AG09309 (cell line): ENCODE measurements around the gene FBXO4.
A peak's percentile ranks its signal among the peaks of the same experiment; 100 is the strongest.

Source experiments
- DNase-seq: peaks from one replicate; pipeline ENCODE4 v3.0.0-alpha.2; 2010; ENCODE audit warnings: low read depth
- H3K4me3 ChIP-seq: 2 replicates; pipeline ENCODE4 v1.5.1; 2011; ENCODE audit warnings: mild to moderate bottlenecking, low read depth, low read length, moderate library complexity; ENCODE audit not compliant: control insufficient read depth
- TF ChIP-seq, protein P1 (sequence below): IDR thresholded peaks from 2 replicates; pipeline ENCODE4 v1.5.1; 2011; ENCODE audit warnings: mild to moderate bottlenecking, low read depth, low read length, inconsistent platforms; ENCODE audit not compliant: insufficient read depth, control insufficient read depth; ENCODE audit errors: missing control alignments

FBXO4 gene

DNA sequence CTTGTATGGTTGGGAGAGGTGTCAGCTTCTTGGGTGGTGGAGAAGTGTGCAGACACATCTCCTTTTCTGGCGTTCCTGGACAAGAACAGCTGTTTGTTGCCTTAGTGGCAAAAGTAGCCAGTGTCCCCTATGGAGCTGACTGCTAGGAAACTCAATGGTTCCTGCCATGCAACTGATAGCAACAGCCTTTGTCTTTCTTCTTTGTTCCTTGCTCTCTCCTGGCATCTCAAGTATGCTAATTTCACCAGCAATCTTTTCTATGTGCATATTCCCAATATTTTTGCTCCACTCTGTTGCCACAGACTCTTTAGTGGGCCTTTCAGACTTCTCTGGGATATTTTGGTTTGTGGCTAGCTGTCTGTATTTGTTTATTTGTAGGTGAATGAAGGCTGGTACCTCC lies 36.7 kb downstream of the FBXO4 start:
- DNase-seq: no peak
- TF ChIP-seq, protein P1, sequence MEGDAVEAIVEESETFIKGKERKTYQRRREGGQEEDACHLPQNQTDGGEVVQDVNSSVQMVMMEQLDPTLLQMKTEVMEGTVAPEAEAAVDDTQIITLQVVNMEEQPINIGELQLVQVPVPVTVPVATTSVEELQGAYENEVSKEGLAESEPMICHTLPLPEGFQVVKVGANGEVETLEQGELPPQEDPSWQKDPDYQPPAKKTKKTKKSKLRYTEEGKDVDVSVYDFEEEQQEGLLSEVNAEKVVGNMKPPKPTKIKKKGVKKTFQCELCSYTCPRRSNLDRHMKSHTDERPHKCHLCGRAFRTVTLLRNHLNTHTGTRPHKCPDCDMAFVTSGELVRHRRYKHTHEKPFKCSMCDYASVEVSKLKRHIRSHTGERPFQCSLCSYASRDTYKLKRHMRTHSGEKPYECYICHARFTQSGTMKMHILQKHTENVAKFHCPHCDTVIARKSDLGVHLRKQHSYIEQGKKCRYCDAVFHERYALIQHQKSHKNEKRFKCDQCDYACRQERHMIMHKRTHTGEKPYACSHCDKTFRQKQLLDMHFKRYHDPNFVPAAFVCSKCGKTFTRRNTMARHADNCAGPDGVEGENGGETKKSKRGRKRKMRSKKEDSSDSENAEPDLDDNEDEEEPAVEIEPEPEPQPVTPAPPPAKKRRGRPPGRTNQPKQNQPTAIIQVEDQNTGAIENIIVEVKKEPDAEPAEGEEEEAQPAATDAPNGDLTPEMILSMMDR: no peak

GRCh38 chr5:41962491-41962890 lies 37.4 kb downstream of the FBXO4 start:
- DNase-seq: no peak
- no peak overlapping the region for H3K4me3 ChIP-seq

More for the DNA sequence above, 36.7 kb downstream of the FBXO4 start:
- no peak overlapping the region for H3K4me3 ChIP-seq

GRCh38 chr5:41966401-41967105 lies 41.5 kb downstream of the FBXO4 start:
- TF ChIP-seq, protein P1: no peak
- H3K4me3 ChIP-seq: no peak overlapping the region
- no peak for DNase-seq

More at GRCh38 chr5:41962491-41962890, 37.4 kb downstream of the FBXO4 start:
- TF ChIP-seq, protein P1: no peak

GRCh38 chr5:41967401-41967800 lies 42.3 kb downstream of the FBXO4 start:
- no peak for DNase-seq
- no peak overlapping the region for H3K4me3 ChIP-seq
- TF ChIP-seq, protein P1: no peak

DNA sequence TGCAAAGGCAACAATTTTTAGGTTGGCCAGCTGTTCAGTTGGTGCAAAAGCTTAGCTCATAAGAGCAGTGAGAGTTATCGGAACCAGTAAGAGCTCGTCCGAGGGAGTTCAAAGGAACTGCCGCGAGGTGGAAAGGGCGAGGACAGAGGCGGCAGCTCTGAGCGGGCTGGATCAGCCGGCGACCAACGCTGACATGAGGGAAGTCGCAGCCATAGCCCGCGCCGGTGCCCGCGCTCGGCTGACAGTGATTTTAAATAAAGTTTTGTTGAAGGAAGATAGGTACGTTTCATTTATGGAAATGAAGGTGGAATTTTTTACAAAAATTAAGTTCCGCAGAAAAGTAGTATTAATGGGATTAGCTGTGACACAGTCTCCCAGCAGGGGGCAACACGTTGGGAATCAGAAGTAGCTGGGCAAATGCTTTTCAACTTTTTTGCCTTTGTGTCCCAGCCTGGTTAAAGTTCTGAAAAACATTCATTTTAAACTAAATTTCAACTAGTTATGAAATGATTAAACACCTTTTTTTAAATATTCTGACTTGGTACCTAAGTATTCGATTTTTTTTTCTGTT lies 43.2 kb downstream of the FBXO4 start:
- TF ChIP-seq, protein P1: peak; percentile 22
- no peak overlapping the region for H3K4me3 ChIP-seq
- no peak for DNase-seq

GRCh38 chr5:41973087-41973486 lies 48.0 kb downstream of the FBXO4 start:
- H3K4me3 ChIP-seq: no peak overlapping the region
- no peak for DNase-seq
- TF ChIP-seq, protein P1: no peak
